ENCODE results near the gene QSOX2.
"Not testable (repeated sequence)": the region's sequence is repeated elsewhere in the genome, so short reads cannot be mapped to it uniquely, and the experiment has no call there.

The QSOX2 gene

DNA sequence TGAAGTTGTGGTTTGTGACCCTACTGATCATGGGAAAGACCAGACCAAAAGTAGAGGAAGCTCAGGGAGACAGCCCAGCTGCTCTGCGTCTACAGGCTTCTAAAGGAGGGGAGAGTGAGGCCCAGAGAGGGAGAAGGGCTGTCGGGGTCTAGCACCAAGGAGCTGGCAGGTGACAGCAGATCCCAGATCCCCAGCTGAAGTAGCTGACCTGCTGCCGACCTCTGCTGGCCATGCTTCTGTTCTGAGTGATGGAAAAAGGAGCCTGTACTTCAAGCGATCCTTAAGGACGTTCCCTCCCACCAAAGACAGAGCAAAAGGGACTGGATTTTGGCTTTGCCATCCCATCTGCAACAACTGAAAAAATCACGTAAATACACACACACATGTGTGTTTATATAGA, 22.7 kb upstream of the QSOX2 start:
- TF ChIP-seq, protein P1, sequence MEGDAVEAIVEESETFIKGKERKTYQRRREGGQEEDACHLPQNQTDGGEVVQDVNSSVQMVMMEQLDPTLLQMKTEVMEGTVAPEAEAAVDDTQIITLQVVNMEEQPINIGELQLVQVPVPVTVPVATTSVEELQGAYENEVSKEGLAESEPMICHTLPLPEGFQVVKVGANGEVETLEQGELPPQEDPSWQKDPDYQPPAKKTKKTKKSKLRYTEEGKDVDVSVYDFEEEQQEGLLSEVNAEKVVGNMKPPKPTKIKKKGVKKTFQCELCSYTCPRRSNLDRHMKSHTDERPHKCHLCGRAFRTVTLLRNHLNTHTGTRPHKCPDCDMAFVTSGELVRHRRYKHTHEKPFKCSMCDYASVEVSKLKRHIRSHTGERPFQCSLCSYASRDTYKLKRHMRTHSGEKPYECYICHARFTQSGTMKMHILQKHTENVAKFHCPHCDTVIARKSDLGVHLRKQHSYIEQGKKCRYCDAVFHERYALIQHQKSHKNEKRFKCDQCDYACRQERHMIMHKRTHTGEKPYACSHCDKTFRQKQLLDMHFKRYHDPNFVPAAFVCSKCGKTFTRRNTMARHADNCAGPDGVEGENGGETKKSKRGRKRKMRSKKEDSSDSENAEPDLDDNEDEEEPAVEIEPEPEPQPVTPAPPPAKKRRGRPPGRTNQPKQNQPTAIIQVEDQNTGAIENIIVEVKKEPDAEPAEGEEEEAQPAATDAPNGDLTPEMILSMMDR (IDR thresholded peaks at IDR 0.05; ENCODE audit: insufficient read depth, low read length, poor library complexity, severe bottlenecking): peak; percentile 16

DNA sequence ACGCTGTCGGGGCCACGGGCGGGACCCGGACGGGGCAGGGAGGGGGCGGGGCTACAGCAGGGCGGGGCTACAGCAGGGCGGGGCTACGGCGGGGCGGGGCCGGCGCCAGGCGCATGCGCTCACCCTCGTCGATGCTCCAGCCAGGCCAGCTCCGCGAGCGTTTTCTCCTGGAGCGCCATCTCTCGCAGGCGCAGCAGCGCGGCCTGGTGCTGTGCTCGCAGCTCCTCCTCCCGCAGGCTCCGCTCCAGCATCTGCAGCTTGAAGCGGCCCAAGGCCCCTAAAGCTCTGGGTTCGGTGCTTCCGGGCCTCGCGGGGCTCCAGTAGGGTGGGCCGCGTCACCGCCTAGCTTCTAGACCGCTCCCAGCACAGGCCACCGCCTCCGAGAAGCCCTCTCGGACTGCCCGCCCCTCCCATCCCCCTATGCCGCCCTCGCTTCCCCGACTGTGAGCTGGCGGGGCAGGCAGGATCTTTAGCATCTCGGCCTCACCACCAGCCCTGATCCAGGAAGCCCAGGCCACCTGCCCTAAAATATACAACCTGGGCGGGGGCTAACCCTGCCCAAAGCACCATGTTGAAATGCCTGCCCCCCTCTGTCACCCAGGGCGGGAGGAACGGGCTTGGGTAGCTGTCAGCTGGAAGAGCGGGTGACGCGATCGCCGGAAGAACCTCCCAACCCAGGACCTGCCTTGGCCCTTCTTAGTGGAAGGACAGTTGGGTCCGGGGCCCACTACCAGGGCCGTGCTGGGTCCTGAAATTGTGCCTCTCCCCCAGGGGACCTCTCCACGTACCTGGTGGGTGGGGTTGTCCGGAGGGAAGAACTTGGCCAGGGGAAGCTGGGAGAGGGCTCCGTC, 21.9 kb upstream of the QSOX2 start:
- DNase-seq (ENCODE audit: extremely low read depth, insufficient read length): peak; percentile 82
- Histone ChIP-seq H3K4me3 (replicated peaks; ENCODE audit: low read depth, low read length) (peak overlapping the region; percentile 46), H3K36me3 (ENCODE audit: control insufficient read depth, insufficient read depth, low read length) (no peaks in the 10 kb centered on the region), H3K27me3 (replicated peaks; ENCODE audit: control insufficient read depth, insufficient read depth, low read length) (no peaks in the 10 kb centered on the region; the same call in none of the 2 replicates)
- TF ChIP-seq, protein P1 (IDR thresholded peaks at IDR 0.05; ENCODE audit: insufficient read depth, low read length, poor library complexity, severe bottlenecking): peak; percentile 47

More for the DNA sequence above, 22.7 kb upstream of the QSOX2 start:
- H3K4me3 ChIP-seq (replicated peaks; ENCODE audit: low read depth, low read length): no peak overlapping the region
- no peaks in the 10 kb centered on the region; the same call in none of the 2 replicates for H3K27me3 ChIP-seq (replicated peaks; ENCODE audit: control insufficient read depth, insufficient read depth, low read length)
- no peak for DNase-seq (ENCODE audit: extremely low read depth, insufficient read length)
- no peaks in the 10 kb centered on the region for H3K36me3 ChIP-seq (ENCODE audit: control insufficient read depth, insufficient read depth, low read length)

DNA sequence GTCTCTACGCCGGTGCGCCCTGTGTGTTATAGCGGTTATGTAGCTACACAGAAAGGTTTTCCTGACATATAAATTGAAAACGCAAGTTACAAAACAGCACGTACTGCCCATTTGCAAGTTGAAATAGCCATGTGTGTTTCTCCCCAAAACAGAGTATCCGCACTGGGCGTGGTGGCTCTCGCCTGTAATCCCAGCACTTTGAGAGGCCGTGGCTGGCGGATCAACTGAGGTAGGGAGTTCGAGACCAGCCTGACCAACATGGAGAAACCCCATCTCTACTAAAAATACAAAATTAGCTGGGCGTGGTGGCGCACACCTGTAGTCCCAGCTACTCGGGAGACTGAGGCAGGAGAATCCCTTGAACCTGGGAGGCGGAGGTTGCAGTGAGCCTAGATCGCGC, 21.0 kb upstream of the QSOX2 start:
- not testable (repeated sequence) for H3K27me3 ChIP-seq (replicated peaks; ENCODE audit: control insufficient read depth, insufficient read depth, low read length); H3K36me3 ChIP-seq (ENCODE audit: control insufficient read depth, insufficient read depth, low read length); H3K4me3 ChIP-seq (replicated peaks; ENCODE audit: low read depth, low read length); DNase-seq (ENCODE audit: extremely low read depth, insufficient read length)

DNA sequence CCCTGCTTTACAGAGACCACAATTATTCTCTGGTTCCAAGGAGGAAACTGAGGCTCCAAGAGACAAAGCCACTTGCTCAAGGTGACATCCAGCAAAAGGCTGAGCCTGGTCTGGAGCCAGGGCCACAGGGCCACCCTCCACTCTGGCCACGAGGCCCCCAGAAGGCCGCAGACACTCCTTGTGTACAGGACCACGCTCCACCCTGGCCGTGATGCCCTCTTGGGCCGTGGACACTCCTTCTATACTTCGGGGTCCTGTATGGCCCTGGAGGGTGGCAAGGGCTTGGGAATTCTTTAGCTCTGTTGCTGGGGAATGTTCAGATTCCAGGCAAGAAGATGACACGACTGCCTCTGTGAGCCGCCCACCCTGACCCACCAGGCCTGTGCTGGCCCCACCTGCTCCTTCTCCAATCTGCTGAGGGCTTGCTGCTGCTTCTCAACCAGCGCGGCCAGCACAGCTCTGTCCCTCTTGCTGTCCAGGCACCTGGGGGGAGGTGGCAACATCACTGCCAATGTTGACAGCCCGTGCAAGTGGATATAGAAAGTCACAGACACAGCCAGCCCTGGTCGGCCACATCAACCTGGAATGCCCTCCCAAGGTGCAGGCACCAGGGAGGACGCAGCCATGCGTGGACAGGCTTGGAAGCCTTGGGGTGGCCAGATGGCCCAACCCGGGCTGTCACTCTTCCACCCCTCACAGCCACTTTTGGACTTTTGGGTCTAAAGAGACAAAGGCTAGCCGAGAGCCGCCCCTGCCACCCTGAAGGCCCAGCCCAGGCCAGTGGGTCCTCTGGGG, 20.1 kb upstream of the QSOX2 start:
- no peak for DNase-seq (ENCODE audit: extremely low read depth, insufficient read length)
- H3K36me3 ChIP-seq (ENCODE audit: control insufficient read depth, insufficient read depth, low read length): no peaks in the 10 kb centered on the region
- H3K27me3 ChIP-seq (replicated peaks; ENCODE audit: control insufficient read depth, insufficient read depth, low read length): no peaks in the 10 kb centered on the region; the same call in none of the 2 replicates
- TF ChIP-seq, protein P1 (IDR thresholded peaks at IDR 0.05; ENCODE audit: insufficient read depth, low read length, poor library complexity, severe bottlenecking): no peak
- H3K4me3 ChIP-seq (replicated peaks; ENCODE audit: low read depth, low read length): no peak overlapping the region

DNA sequence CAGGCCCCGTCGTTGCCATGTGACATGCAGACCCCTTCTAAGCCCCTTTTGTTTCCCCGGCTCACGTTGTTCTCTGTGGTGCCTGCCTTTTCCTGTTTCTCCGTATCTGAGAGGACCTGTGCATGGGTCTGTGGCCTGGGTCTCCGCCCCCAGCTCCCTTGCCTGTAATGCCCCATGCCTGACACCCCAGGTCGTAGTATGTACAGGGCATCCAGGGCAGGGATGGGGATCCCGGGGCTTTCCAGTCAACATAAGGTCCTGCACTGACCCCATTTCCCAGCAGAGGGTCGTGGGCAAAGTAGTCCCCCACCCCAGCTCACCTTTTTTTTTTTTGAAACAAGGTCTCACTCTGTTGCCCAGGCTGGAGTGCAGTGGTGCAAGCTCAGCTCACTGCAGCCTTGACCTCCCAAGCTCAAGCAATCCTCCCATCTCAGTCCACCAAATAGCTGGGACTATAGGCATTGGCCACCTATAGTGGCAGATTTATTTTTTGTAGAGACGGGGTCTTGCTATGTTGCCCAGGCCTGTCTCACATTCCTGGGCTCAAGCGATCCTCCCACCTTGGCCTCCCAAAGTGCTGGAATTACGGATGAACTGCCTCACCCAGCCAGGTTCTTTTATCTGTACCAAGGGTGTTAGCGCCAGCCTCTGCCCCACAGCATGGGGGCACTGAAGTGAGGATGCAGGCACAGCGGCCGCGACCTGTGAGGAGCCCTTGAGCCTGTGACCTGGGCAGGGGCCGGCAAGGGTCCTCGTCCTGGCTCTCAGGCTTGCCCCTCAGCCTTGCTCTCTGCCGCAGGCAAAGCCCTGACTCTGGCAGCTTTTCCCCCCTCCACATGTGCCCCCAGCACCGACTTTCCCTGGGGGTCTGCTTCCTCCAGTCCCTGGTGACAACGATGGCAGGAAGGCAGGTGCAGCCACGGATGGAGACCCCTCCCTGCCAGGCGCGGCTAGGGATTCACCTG, 19.1 kb upstream of the QSOX2 start:
- H3K27me3 ChIP-seq (replicated peaks; ENCODE audit: control insufficient read depth, insufficient read depth, low read length): no peaks in the 10 kb centered on the region; the same call in none of the 2 replicates
- no peaks in the 10 kb centered on the region for H3K36me3 ChIP-seq (ENCODE audit: control insufficient read depth, insufficient read depth, low read length)
- H3K4me3 ChIP-seq (replicated peaks; ENCODE audit: low read depth, low read length): no peak overlapping the region
- DNase-seq (ENCODE audit: extremely low read depth, insufficient read length): no peak
- TF ChIP-seq, protein P1 (IDR thresholded peaks at IDR 0.05; ENCODE audit: insufficient read depth, low read length, poor library complexity, severe bottlenecking): no peak
